Left kidney (tissue), 2 donors: ENCODE measurements around the gene ZNF768. TPM values are rescaled to one million over a fixed set of nuclear protein-coding genes. Genes with fewer than 3 reads are reported as not detected.

Source experiments
- DNase-seq: peaks from one replicate; pipeline ENCODE4 v3.0.0-alpha.2; 2013
- polyA plus RNA-seq: library from polyadenylated mRNA; unstranded; fragments of 120-200 nt; gene quantifications from one replicate; pipeline ENCODE4 v1.2.1, GENCODE V29; 2013; ENCODE audit not compliant: insufficient read length

The ZNF768 gene
- polyA plus RNA-seq, 1 donor: 44.5 TPM

DNA sequence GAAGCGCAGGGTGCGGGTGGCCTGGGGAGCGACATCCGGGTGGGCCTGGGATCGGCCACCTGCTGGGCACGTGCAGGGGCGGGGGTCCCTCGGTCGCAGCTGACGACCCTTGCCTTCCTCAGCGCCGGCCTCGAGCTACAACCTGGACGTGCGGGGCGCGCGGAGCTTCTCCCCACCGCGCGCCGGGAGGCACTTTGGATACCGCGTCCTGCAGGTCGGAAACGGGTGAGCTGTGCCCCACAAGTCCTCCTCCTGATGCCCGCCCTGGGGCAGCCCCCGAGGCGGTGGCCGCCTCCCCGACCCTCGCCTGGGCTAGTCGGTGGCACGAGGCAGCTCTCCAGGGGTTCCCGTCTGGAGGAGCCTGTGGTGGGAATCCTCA, 52.3 kb downstream of the ZNF768 start:
- no peak for DNase-seq

Other genes with a start within 250 kb of the ZNF768 start
- 53.5 TPM for gene CD2BP2, start 171.3 kb downstream of the ZNF768 start, polyA plus RNA-seq
- 35.5 TPM for gene TBC1D10B, start 156.1 kb downstream of the ZNF768 start, polyA plus RNA-seq
- gene MYL11, start 151.8 kb downstream of the ZNF768 start, polyA plus RNA-seq: 0.63 TPM
- 1.8 TPM for gene SEPTIN1, start 144.0 kb downstream of the ZNF768 start, polyA plus RNA-seq
- 12.4 TPM for gene ZNF48, start 131.1 kb downstream of the ZNF768 start, polyA plus RNA-seq
- 4.5 TPM for gene ZNF771, start 119.0 kb downstream of the ZNF768 start, polyA plus RNA-seq
- gene DCTPP1, start 96.5 kb downstream of the ZNF768 start, polyA plus RNA-seq: 43.9 TPM
- 87.0 TPM for gene SEPHS2, start 80.7 kb downstream of the ZNF768 start, polyA plus RNA-seq
- gene ITGAL, start 53.8 kb downstream of the ZNF768 start, polyA plus RNA-seq: 2.1 TPM
- 9.4 TPM for gene ZNF747, start 8.3 kb upstream of the ZNF768 start, polyA plus RNA-seq
- 11.8 TPM for gene ZNF764, start 31.8 kb upstream of the ZNF768 start, polyA plus RNA-seq
- 13.6 TPM for gene ZNF688, start 45.1 kb upstream of the ZNF768 start, polyA plus RNA-seq
- gene ZNF785, start 59.1 kb upstream of the ZNF768 start, polyA plus RNA-seq: 30.0 TPM
- 14.0 TPM for gene ZNF689, start 83.8 kb upstream of the ZNF768 start, polyA plus RNA-seq
- gene PRR14, start 124.4 kb upstream of the ZNF768 start, polyA plus RNA-seq: 50.1 TPM
- 57.7 TPM for gene FBRS, start 131.9 kb upstream of the ZNF768 start, polyA plus RNA-seq
- gene SRCAP, start 172.6 kb upstream of the ZNF768 start, polyA plus RNA-seq: 37.1 TPM
- gene PHKG2, start 221.9 kb upstream of the ZNF768 start, polyA plus RNA-seq: 39.8 TPM
- gene CFAP119, start 235.5 kb upstream of the ZNF768 start, polyA plus RNA-seq: 8.8 TPM
- 121 TPM for gene RNF40, start 235.8 kb upstream of the ZNF768 start, polyA plus RNA-seq